GM13977 (cell line): ENCODE results near the gene PKNOX2.

Source experiments
- DNase-seq: peaks from one replicate; pipeline ENCODE4 v3.0.0; 2012; ENCODE audit warnings: low spot score
- in situ Hi-C: fragments of 300-500 bp; cut with MboI; formaldehyde crosslinking; loops from one replicate; pipeline ENCODE4 v1.12.0; 2022; ENCODE audit warnings: low sequenced_read_pairs, low pct_unique_long_range_greater_than_20kb, mixed read lengths, inconsistent platforms; ENCODE audit not compliant: unreplicated experiment
- TF ChIP-seq, protein P1 (sequence below): IDR thresholded peaks from 2 replicates; pipeline ENCODE4 v1.5.1; 2012; ENCODE audit warnings: mild to moderate bottlenecking, control low read depth; ENCODE audit not compliant: insufficient read depth; ENCODE audit errors: extremely low read depth, missing control alignments

Gene PKNOX2

DNA sequence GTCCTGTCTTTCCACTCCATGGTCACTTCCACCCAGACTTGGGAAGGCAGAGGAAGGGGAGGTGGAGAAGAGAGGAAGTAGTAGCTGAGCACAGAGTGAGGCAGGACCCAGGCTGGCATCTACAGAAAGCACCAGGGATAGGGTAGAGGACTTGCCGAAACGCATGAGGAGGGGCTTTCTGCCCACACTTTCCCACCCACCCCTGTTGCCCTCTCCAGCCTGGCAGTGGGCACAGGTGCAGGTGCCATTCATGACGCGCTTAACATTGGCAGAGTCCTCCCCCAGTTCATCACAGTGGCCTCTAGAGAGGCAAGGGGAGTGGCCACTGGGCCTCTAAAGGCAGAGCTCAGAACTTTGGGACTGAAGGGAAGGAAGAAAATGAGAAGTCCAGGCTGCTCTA, 249.6 kb downstream of the PKNOX2 start:
- no peak for DNase-seq
- in situ Hi-C loops, result no loop called here
- TF ChIP-seq, protein P1, sequence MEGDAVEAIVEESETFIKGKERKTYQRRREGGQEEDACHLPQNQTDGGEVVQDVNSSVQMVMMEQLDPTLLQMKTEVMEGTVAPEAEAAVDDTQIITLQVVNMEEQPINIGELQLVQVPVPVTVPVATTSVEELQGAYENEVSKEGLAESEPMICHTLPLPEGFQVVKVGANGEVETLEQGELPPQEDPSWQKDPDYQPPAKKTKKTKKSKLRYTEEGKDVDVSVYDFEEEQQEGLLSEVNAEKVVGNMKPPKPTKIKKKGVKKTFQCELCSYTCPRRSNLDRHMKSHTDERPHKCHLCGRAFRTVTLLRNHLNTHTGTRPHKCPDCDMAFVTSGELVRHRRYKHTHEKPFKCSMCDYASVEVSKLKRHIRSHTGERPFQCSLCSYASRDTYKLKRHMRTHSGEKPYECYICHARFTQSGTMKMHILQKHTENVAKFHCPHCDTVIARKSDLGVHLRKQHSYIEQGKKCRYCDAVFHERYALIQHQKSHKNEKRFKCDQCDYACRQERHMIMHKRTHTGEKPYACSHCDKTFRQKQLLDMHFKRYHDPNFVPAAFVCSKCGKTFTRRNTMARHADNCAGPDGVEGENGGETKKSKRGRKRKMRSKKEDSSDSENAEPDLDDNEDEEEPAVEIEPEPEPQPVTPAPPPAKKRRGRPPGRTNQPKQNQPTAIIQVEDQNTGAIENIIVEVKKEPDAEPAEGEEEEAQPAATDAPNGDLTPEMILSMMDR, result no peak

DNA sequence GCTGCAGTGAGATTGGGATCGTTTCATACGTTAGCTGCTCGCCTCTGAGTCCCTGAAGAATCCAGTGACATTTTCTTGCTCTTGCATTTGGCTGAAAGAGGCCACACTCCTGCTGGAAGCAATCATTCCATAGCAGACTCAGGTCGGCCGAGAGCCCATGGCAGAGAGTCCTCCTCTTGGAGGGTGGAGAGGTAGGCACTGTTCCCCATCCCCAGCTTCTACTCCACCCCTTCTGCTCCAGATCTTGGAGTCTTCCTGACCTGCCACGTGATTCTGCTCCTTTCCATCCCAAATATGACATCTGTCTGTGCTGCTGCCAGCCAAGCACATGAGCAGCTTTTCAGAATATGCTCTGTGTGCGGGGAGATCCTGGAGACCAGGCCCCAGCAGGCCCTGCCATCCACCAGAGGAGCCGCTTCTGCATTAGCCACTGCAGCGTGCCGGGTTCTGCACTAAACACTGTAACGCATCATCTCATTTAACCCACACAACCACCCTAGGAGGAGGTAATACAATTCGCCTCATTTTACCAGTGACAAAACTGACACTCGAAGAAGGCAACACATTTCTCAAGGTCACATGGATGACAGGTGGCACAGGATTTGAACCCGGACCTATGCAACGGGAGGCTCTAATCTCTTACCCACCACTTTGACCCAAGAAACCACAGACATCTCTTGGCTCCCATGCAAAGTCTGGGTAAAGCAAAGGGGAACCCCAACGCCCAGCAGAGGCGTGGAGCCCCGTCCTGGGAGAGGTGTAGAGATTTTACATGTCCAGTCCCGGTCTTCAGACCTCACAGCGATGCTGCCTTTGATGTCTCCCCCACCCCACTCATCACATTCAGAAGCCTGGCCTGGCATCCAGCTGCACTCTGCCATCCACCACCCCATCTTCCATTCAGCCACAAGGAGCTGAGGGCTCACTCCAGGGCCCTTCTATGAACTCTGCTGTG, 252.7 kb downstream of the PKNOX2 start:
- TF ChIP-seq, protein P1, result no peak
- DNase-seq, result no peak
- in situ Hi-C loops, result no loop called here

DNA sequence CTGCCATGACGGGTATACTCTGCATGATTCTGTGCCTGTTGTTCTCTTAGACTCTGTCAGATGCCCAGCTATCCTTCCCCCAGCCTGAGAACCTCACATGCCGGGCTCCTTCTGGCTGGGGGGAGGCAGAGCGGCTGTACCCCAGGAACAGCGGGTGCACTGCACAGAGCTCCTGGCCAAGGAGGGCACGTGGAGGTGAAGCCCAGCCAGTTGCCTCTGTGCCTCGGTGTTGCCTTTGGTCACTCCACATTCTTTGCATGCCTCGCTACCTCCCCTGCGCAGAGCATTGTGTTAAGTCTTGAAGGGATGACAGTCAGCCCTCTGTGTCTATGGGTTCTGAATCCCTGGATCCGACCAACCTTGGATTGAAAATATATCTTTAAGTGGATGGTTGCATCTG, 253.8 kb downstream of the PKNOX2 start:
- no peak for DNase-seq
- TF ChIP-seq, protein P1, result no peak
- in situ Hi-C loops, result no loop called here

DNA sequence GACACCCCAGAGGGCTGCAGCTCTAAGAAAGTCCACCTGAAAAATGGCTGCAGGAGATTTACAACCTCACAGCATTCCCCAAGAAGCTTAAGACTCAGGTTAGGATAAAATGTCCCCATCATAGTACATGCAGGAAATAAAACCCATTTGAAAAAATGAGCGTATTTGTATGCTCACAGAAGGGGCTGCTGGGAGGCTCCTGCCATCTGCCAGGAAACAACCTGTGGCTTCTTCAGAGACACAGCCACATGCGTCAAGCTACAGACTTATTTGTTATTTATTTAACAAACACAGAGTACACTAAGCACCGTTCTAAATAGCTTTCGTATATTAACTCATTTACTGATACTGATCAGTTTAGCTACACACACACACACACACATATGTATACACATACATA, 258.1 kb downstream of the PKNOX2 start:
- DNase-seq, result no peak
- TF ChIP-seq, protein P1, result no peak
- in situ Hi-C loops, result no loop called here

DNA sequence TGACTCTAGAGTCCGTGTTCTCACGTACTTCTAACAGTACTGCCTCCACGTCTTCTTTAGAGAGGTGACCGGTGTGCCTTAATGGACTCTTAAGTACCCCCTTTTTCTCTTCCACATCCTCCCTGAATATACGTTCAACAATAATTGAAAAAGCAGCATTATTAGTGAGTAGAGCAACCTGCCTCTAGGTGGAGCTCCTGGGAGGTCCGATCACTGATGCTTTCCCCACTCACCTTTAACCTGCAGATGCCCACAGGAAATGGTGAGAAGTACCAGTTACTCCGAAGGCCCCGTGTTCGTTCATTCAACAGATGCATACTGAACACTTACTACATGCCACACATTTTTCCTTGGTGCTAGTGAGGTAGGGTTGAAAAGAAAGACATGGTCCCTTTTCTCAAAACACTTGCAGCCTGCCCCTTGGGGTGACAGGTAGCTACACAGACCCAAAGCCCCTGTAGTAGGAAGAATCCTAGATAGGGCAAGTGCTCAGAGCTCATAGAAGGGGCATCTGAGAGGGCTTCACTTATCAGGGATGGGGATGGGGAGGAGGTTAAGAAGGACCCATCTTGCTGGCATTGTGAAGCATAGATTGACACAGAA, 258.8 kb downstream of the PKNOX2 start:
- in situ Hi-C loops, result no loop called here
- TF ChIP-seq, protein P1, result peak; percentile 71
- DNase-seq, result peak; percentile 57

DNA sequence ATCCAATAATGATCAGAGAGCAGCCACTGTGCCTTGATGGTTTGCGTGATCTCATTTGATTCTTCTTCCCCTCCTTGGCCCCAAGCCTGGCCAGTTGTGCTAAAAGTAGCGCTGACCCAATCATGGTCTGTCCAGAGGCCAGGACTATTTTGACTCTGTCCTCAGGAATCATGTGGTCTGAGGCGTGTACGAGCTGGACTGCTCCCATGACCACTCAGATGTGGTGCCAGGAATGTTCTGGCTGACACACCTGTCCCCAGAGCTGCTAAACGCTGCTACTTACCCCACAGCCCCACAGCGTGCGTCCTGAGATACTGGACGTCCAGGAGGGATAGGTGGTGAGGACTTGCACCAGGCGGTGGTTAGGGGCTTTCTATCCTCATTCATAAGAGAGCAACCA, 261.1 kb downstream of the PKNOX2 start:
- in situ Hi-C loops, result no loop called here
- TF ChIP-seq, protein P1, result no peak
- no peak for DNase-seq
